ENCODE measurements around the gene AADACL3. TPM values are rescaled to one million over a fixed set of nuclear protein-coding genes. Genes with fewer than 3 reads are reported as not detected.

Gene AADACL3
- total RNA-seq, 1 donor from 2014 or later: not detected

DNA sequence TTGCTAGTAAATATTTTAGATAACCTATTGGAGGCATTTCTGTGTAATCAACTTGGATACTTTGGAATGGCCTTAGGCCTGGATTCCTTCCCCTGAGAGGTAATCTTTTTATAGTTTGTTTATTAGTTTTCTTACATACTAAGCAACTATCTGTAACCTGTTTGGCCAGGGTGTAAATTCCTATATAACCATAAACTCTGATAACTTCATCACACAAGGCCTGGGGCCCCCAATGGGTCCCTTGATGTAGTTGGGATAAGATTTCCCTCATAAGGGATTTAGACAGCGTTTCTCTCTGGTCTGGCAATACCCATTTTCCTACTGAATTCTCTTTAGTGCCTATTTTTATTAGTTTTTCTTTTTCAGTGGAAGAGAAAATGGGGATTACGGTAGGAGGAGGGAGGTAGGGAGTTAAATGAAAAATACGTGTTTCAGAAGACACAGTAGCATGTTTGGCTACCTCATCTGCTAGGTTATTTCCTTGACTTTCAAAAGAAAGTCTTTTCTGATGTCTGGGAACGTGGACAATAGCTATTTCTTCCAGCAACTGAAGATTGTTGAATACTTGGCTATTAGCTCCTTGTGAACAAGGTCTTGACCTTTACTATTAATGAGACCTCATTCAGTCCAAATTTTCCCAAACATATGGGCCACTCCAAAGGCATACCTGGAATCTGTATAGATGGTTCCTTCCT, 7.4 kb upstream of the AADACL3 start:
- H3K4me3 ChIP-seq: no peak overlapping the region
- H3K27ac Mint-ChIP-seq: no peak overlapping the region
- H3K4me1 ChIP-seq: no peaks in the 10 kb centered on the region
- H4K20me1 ChIP-seq (ENCODE audit: low read depth): no peaks in the 10 kb centered on the region
- no peak overlapping the region for H2AFZ ChIP-seq (replicated peaks)
- H3K36me3 ChIP-seq: no peaks in the 10 kb centered on the region
- TF ChIP-seq, protein P1, sequence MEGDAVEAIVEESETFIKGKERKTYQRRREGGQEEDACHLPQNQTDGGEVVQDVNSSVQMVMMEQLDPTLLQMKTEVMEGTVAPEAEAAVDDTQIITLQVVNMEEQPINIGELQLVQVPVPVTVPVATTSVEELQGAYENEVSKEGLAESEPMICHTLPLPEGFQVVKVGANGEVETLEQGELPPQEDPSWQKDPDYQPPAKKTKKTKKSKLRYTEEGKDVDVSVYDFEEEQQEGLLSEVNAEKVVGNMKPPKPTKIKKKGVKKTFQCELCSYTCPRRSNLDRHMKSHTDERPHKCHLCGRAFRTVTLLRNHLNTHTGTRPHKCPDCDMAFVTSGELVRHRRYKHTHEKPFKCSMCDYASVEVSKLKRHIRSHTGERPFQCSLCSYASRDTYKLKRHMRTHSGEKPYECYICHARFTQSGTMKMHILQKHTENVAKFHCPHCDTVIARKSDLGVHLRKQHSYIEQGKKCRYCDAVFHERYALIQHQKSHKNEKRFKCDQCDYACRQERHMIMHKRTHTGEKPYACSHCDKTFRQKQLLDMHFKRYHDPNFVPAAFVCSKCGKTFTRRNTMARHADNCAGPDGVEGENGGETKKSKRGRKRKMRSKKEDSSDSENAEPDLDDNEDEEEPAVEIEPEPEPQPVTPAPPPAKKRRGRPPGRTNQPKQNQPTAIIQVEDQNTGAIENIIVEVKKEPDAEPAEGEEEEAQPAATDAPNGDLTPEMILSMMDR (IDR thresholded peaks at IDR 0.05): no peak
- TF ChIP-seq EZH2phosphoT487 (IDR thresholded peaks at IDR 0.05) (no peak), EZH2 (IDR thresholded peaks at IDR 0.05) (no peak)
- H3K36me3 Mint-ChIP-seq: no peaks in the 10 kb centered on the region
- no peaks in the 10 kb centered on the region for H3K27me3 ChIP-seq
- peaks cover 4% of the 10 kb centered on the region for H3K27me3 Mint-ChIP-seq (ENCODE audit: insufficient read depth, low read depth)
- H3K9me3 Mint-ChIP-seq: no peaks in the 10 kb centered on the region
- H3K4me2 ChIP-seq: no peak overlapping the region
- no peaks in the 10 kb centered on the region for H3F3A ChIP-seq (ENCODE audit: low read depth)
- no peak for DNase-seq (ENCODE audit: low spot score)
- no peaks in the 10 kb centered on the region for H3K9me3 ChIP-seq (ENCODE audit: low read depth)
- no peak overlapping the region for H3K27ac ChIP-seq
- no peaks in the 10 kb centered on the region for H3K4me1 Mint-ChIP-seq
- no peaks in the 10 kb centered on the region for H3K79me2 ChIP-seq (ENCODE audit: low read depth)
- no peak overlapping the region for H3K9ac ChIP-seq
- H3K4me3 Mint-ChIP-seq: no peak overlapping the region

DNA sequence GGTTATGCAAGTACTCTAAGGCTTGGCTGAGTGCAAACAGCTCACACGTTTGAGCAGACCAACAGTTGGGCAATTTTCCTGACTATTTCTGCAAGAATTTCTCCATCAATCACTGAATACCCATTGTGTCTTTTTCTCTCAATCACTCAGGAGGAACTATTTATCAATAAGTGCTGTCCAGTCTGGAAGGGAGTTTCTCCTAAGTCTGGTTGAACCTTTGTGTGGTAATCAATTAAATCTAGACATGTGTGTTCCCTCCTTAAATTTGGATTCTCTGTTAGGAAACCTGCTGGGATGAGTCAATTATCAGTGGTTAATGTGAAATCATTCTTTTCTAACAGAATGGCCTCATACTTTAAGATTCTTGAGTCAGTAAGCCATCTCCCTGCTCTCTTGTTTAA, 6.8 kb upstream of the AADACL3 start:
- Histone ChIP-seq H3K27ac (no peak overlapping the region), H3K36me3 (no peaks in the 10 kb centered on the region), H3K4me3 (no peak overlapping the region), H3K4me2 (no peak overlapping the region), H2AFZ (replicated peaks) (no peak overlapping the region), H3K27me3 (no peaks in the 10 kb centered on the region), H3K79me2 (ENCODE audit: low read depth) (no peaks in the 10 kb centered on the region), H3K9me3 (ENCODE audit: low read depth) (no peaks in the 10 kb centered on the region), H4K20me1 (ENCODE audit: low read depth) (no peaks in the 10 kb centered on the region), H3K4me1 (no peaks in the 10 kb centered on the region), H3K9ac (no peak overlapping the region), H3F3A (ENCODE audit: low read depth) (no peaks in the 10 kb centered on the region)
- peaks cover 4% of the 10 kb centered on the region for H3K27me3 Mint-ChIP-seq (ENCODE audit: insufficient read depth, low read depth)
- no peaks in the 10 kb centered on the region for H3K36me3 Mint-ChIP-seq
- no peak for TF ChIP-seq EZH2phosphoT487 (IDR thresholded peaks at IDR 0.05)
- TF ChIP-seq, protein P1 (IDR thresholded peaks at IDR 0.05): no peak
- H3K4me3 Mint-ChIP-seq: no peak overlapping the region
- no peak for DNase-seq (ENCODE audit: low spot score)
- no peaks in the 10 kb centered on the region for H3K4me1 Mint-ChIP-seq
- H3K9me3 Mint-ChIP-seq: no peaks in the 10 kb centered on the region
- H3K27ac Mint-ChIP-seq: no peak overlapping the region

DNA sequence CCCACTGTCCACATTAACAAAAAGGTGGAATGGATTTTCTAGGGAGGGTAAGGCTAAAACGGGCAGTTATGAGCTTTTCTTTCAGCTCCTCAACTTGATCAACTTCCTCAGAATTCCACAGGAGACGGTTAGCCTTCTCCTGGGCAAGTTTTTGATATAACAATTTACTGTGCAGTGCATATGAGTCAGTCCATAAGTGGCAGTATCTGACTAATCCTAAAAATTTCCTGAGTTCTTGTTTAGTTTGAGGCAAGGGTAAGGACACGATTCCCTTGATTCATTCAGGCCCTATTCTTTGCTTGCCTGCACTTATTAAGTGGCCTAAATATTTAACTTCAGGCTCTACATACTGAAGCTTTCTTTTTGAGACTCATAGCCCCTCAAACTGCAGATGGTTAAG, 6.2 kb upstream of the AADACL3 start:
- no peak overlapping the region for H3K4me2 ChIP-seq
- H3K9me3 ChIP-seq (ENCODE audit: low read depth): no peaks in the 10 kb centered on the region
- no peaks in the 10 kb centered on the region for H3K79me2 ChIP-seq (ENCODE audit: low read depth)
- TF ChIP-seq EZH2 (IDR thresholded peaks at IDR 0.05): no peak
- TF ChIP-seq, protein P1 (IDR thresholded peaks at IDR 0.05): no peak
- TF ChIP-seq EZH2phosphoT487 (IDR thresholded peaks at IDR 0.05): no peak
- H3K36me3 Mint-ChIP-seq: no peaks in the 10 kb centered on the region
- no peak overlapping the region for H3K4me3 ChIP-seq
- H3K4me1 ChIP-seq: no peaks in the 10 kb centered on the region
- H3K27me3 Mint-ChIP-seq (ENCODE audit: insufficient read depth, low read depth): peaks cover 4% of the 10 kb centered on the region
- H3F3A ChIP-seq (ENCODE audit: low read depth): no peaks in the 10 kb centered on the region
- no peak overlapping the region for H3K4me3 Mint-ChIP-seq
- no peaks in the 10 kb centered on the region for H3K9me3 Mint-ChIP-seq
- no peaks in the 10 kb centered on the region for H3K4me1 Mint-ChIP-seq
- no peak overlapping the region for H2AFZ ChIP-seq (replicated peaks)
- H3K27ac ChIP-seq: no peak overlapping the region
- H3K27ac Mint-ChIP-seq: no peak overlapping the region
- H3K9ac ChIP-seq: no peak overlapping the region
- H3K27me3 ChIP-seq: no peaks in the 10 kb centered on the region
- no peaks in the 10 kb centered on the region for H4K20me1 ChIP-seq (ENCODE audit: low read depth)
- no peaks in the 10 kb centered on the region for H3K36me3 ChIP-seq
- DNase-seq (ENCODE audit: low spot score): no peak

All from neural progenitor cell (in vitro differentiated cells).